B cell (primary cell): ENCODE data around the gene MS4A18. TPM values are rescaled to one million over a fixed set of nuclear protein-coding genes. Genes with fewer than 3 reads are reported as not detected.

Source experiments
- ATAC-seq: fragments of 200-7000 bp; cut with Tn5 transposase; one replicate; pipeline ENCODE4 v1.10.0; 2021; ENCODE audit warnings: low read depth, mild to moderate bottlenecking, moderate number of reproducible peaks, moderate library complexity
- CTCF ChIA-PET: fragments of 350-600 bp; sonication (Branson Sonifier 250); formaldehyde crosslinking; loops from one replicate; lab custom pipeline; 2021; ENCODE audit warnings: antibody characterized with exemption, inconsistent platforms; lab: Charles Lee
- POLR2A ChIA-PET: fragments of 350-600 bp; sonication (Branson Sonifier 250); formaldehyde crosslinking; loops from one replicate; lab custom pipeline; 2021; ENCODE audit warnings: antibody characterized with exemption; lab: Charles Lee
- DNase-seq: peaks from one replicate; pipeline ENCODE4 v3.0.0; 2013
- H2AFZ ChIP-seq: 2 replicates; pipeline ENCODE4 v1.6.1; 2012; ENCODE audit warnings: mild to moderate bottlenecking, low read depth, low read length; ENCODE audit not compliant: insufficient read depth, poor library complexity, severe bottlenecking
- H3K27ac ChIP-seq, 2 donors: 1 replicate in 1 of 2; 2 replicates in 1 of 2; pipeline ENCODE4 v1.5.1; 2012 to 2013; ENCODE audit warnings: low read length in 2 of 2, mild to moderate bottlenecking in 2 of 2, moderate library complexity in 1 of 2
- H3K27me3 ChIP-seq, 4 experiments: fragments of 200-600 bp in 1 of 4; sonication (generic) in 1 of 4; replicated peaks in 1 of 4; 1 replicate in 2 of 4; 2 replicates in 2 of 4; pipeline versions ENCODE4 v1.6.1 to v1.7.0; 2013 to 2016; ENCODE audit warnings: low read length in 3 of 4, mild to moderate bottlenecking in 2 of 4, mixed read lengths in 1 of 4, moderate library complexity in 1 of 4; ENCODE audit not compliant: insufficient read depth in 4 of 4, control insufficient read depth in 3 of 4; ENCODE audit errors: control extremely low read depth in 1 of 4
- H3K36me3 ChIP-seq, 2 experiments: replicated peaks in 1 of 2; 1 replicate in 1 of 2; 2 replicates in 1 of 2; pipeline versions ENCODE4 v1.6.1 to v1.7.1; 2013; ENCODE audit warnings: low read length in 1 of 2; ENCODE audit not compliant: insufficient read depth in 2 of 2, control insufficient read depth in 1 of 2; ENCODE audit errors: control extremely low read depth in 1 of 2, extremely low read depth in 1 of 2
- H3K4me1 ChIP-seq, 2 donors: fragments of 200-600 bp in 1 of 2; sonication (generic) in 1 of 2; 1 replicate in 1 of 2; 2 replicates in 1 of 2; pipeline versions ENCODE4 v1.5.1 to v1.6.1; 2013 to 2017; ENCODE audit warnings: low read length in 2 of 2; ENCODE audit not compliant: control insufficient read depth in 2 of 2, insufficient read depth in 2 of 2
- H3K4me2 ChIP-seq: replicated peaks from 2 replicates; pipeline ENCODE3; 2012; ENCODE audit warnings: mild to moderate bottlenecking, low read depth, low read length; ENCODE audit not compliant: poor library complexity, severe bottlenecking
- H3K4me3 ChIP-seq, 5 experiments: fragments of 200-600 bp in 1 of 5; sonication (generic) in 1 of 5; 1 replicate in 3 of 5; 2 replicates in 2 of 5; pipeline versions ENCODE4 v1.5.1 to v1.7.0; 2011 to 2016; ENCODE audit warnings: low read length in 4 of 5, mild to moderate bottlenecking in 4 of 5, low read depth in 2 of 5, control low read depth in 1 of 5, moderate library complexity in 1 of 5; ENCODE audit not compliant: insufficient read depth in 1 of 5; ENCODE audit errors: control extremely low read depth in 1 of 5, extremely low read depth in 1 of 5
- H3K79me2 ChIP-seq: fragments of 200-600 bp; sonication (generic); one replicate; pipeline ENCODE4 v1.6.0; 2016; ENCODE audit warnings: low read length; ENCODE audit not compliant: control insufficient read depth, insufficient read depth
- H3K9ac ChIP-seq: fragments of 200-600 bp; sonication (generic); 2 replicates; pipeline ENCODE4 v1.6.1; 2017; ENCODE audit warnings: mild to moderate bottlenecking, low read length, moderate library complexity
- H3K9me3 ChIP-seq, 3 donors: one replicate each; pipeline versions ENCODE4 v1.6.1 to v1.7.1; 2013; ENCODE audit warnings: low read length in 2 of 3; ENCODE audit not compliant: control insufficient read depth in 2 of 3, insufficient read depth in 1 of 3; ENCODE audit errors: control extremely low read depth in 1 of 3
- H4K20me1 ChIP-seq: 2 replicates; pipeline ENCODE4 v1.6.0; 2012; ENCODE audit warnings: mild to moderate bottlenecking, low read length; ENCODE audit not compliant: insufficient read depth, control insufficient read depth, poor library complexity, severe bottlenecking
- H3K27ac Mint-ChIP-seq: one replicate; pipeline ENCODE4 v1.8.0; 2021; ENCODE audit warnings: mixed read lengths
- H3K27me3 Mint-ChIP-seq: one replicate; pipeline ENCODE4 v1.8.0; 2021; ENCODE audit warnings: mixed read lengths
- H3K4me1 Mint-ChIP-seq: one replicate; pipeline ENCODE4 v1.8.0; 2021; ENCODE audit warnings: mixed read lengths
- H3K4me3 Mint-ChIP-seq: one replicate; pipeline ENCODE4 v1.8.0; 2021; ENCODE audit warnings: mixed read lengths
- H3K9me3 Mint-ChIP-seq: one replicate; pipeline ENCODE4 v1.8.0; 2022; ENCODE audit warnings: mixed read lengths; ENCODE audit not compliant: insufficient read depth
- EZH2 ChIP-seq: IDR thresholded peaks from 2 replicates; pipeline ENCODE4 v1.6.1; 2012; ENCODE audit warnings: borderline replicate concordance, low read depth, mild to moderate bottlenecking, moderate library complexity, low read length; ENCODE audit not compliant: insufficient read depth, poor library complexity, severe bottlenecking
- WGBS: methylation state at CpG from one replicate; pipeline ENCODE4 v1.1.5; 2013; ENCODE audit warnings: missing lambda C conversion rate; ENCODE audit not compliant: insufficient coverage; 5-methylcytosine and 5-hydroxymethylcytosine counted together
- intact Hi-C: fragments of 100-400 bp; cut with micrococcal nuclease; formaldehyde crosslinking; loops from one replicate; pipeline ENCODE4 v1.10.0; 2022
- polyA plus RNA-seq: library from polyadenylated mRNA; depleted of rRNA; stranded (reverse); fragments of >200 nt; gene quantifications from 2 replicates; pipeline ENCODE4 v1.2.3, GENCODE V29; 2012
- total RNA-seq, 2 donors: library from RNA; stranded (reverse); fragments of 120-200 nt in 1 of 2; gene quantifications; 1 replicate in 1 of 2; 2 replicates in 1 of 2; pipeline versions ENCODE4 v1.2.3 to v1.2.4, GENCODE V29; 2013 to 2022
- TF ChIP-seq, protein P1 (sequence below): fragments of 200-600 bp; IDR thresholded peaks from one replicate; pipeline ENCODE4 v1.8.0; 2022; ENCODE audit warnings: antibody characterized with exemption, mild to moderate bottlenecking

MS4A18 gene
- total and polyA plus RNA-seq, 2 donors (not counting 1 experiment from before 2014, with no cell fraction given), result not detected

GRCh38 chr11:60762851-60763691, 38.6 kb downstream of the MS4A18 start:
- peaks cover 25 to 30% of the 10 kb centered on the region in 2 donors for H3K4me1 ChIP-seq
- H3K79me2 ChIP-seq, result no peaks in the 10 kb centered on the region
- Mint-ChIP-seq H3K27ac (peak overlapping the region; percentile 75), H3K9me3 (no peaks in the 10 kb centered on the region), H3K4me1 (peaks cover 50% of the 10 kb centered on the region), H3K4me3 (peak overlapping the region; percentile 57), H3K27me3 (peaks cover 26% of the 10 kb centered on the region)
- 39% methylated on average over 5 of the region's 11 CpGs for WGBS
- H3K9me3 ChIP-seq, result peaks cover 0 to 8% (median 0%) of the 10 kb centered on the region in 3 donors
- no peaks in the 10 kb centered on the region for H3K36me3 ChIP-seq
- H3K27ac ChIP-seq, result no peak overlapping the region
- H3K9ac ChIP-seq, result peak overlapping the region; percentile 13
- H2AFZ ChIP-seq, result no peak overlapping the region
- peak; percentile 89 for ATAC-seq
- peak overlapping the region; percentile 45 for H3K4me2 ChIP-seq
- intact Hi-C loops, result loop anchor here (5.0 kb wide), 1 partner anchor 496 kb away; no protein-coding TSS in a partner anchor
- peaks cover 0 to 18% (median 1%) of the 10 kb centered on the region in 4 experiments for H3K27me3 ChIP-seq
- H4K20me1 ChIP-seq, result no peaks in the 10 kb centered on the region
- ChIA-PET POLR2A (interaction anchor here (0.6 kb wide), 1 partner anchor 366 kb away, joined by 3 read pairs; no protein-coding TSS in a partner anchor), CTCF (interaction anchor here (0.7 to 6.5 kb wide), 19 partner anchors 8 to 497 kb away, joined by 3 to 102 read pairs (median 4); no protein-coding TSS in a partner anchor)
- peak; percentile 80 for DNase-seq
- TF ChIP-seq, protein P1, sequence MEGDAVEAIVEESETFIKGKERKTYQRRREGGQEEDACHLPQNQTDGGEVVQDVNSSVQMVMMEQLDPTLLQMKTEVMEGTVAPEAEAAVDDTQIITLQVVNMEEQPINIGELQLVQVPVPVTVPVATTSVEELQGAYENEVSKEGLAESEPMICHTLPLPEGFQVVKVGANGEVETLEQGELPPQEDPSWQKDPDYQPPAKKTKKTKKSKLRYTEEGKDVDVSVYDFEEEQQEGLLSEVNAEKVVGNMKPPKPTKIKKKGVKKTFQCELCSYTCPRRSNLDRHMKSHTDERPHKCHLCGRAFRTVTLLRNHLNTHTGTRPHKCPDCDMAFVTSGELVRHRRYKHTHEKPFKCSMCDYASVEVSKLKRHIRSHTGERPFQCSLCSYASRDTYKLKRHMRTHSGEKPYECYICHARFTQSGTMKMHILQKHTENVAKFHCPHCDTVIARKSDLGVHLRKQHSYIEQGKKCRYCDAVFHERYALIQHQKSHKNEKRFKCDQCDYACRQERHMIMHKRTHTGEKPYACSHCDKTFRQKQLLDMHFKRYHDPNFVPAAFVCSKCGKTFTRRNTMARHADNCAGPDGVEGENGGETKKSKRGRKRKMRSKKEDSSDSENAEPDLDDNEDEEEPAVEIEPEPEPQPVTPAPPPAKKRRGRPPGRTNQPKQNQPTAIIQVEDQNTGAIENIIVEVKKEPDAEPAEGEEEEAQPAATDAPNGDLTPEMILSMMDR, result peak; percentile 66
- TF ChIP-seq EZH2, result no peak
- H3K4me3 ChIP-seq, result peak overlapping the region in 1 of 5 experiments; percentile 10
